Activated effector memory CD4-positive, alpha-beta T cell treated with Interleukin-2 at 50 U/mL for 16 hours (primary cell): ENCODE measurements around the gene SLC5A2.
A peak's percentile ranks its signal among the peaks of the same experiment; 100 is the strongest.
"Not testable (repeated sequence)": the region's sequence is repeated elsewhere in the genome, so short reads cannot be mapped to it uniquely, and the experiment has no call there.

Source experiments
- DNase-seq: peaks from one replicate; pipeline ENCODE4 v3.0.0-alpha.2; 2020

The SLC5A2 gene

GRCh38 chr16:31477220-31478216 lies 5.4 kb upstream of the SLC5A2 start:
- DNase-seq, result peak; percentile 19

- DNase-seq, result no peak
Observed at GRCh38 chr16:31478956-31479355, 4.0 kb upstream of the SLC5A2 start.

- no peak for DNase-seq
Observed at GRCh38 chr16:31479751-31480150, 3.2 kb upstream of the SLC5A2 start.

GRCh38 chr16:31480851-31481536 lies 1.9 kb upstream of the SLC5A2 start:
- no peak for DNase-seq

- not testable (repeated sequence) for DNase-seq
Observed at GRCh38 chr16:31484048-31484447, 1.1 kb downstream of the SLC5A2 start.

- DNase-seq, result no peak
Observed at GRCh38 chr16:31484491-31485171, 1.7 kb downstream of the SLC5A2 start.

- DNase-seq, result no peak
Observed at GRCh38 chr16:31485571-31485970, 2.6 kb downstream of the SLC5A2 start.

- no peak for DNase-seq
Observed at GRCh38 chr16:31486045-31486444, 3.1 kb downstream of the SLC5A2 start.

- no peak for DNase-seq
Observed at GRCh38 chr16:31487071-31487719, 4.3 kb downstream of the SLC5A2 start.

GRCh38 chr16:31487720-31488467 lies 5.0 kb downstream of the SLC5A2 start:
- DNase-seq, result peak; percentile 73

- DNase-seq, result no peak
Observed at GRCh38 chr16:31488468-31489297, 5.8 kb downstream of the SLC5A2 start.

GRCh38 chr16:31489298-31489564 lies 6.3 kb downstream of the SLC5A2 start:
- no peak for DNase-seq

- no peak for DNase-seq
Observed at GRCh38 chr16:31489616-31490584, 7.0 kb downstream of the SLC5A2 start.

GRCh38 chr16:31491778-31492418 lies 9.0 kb downstream of the SLC5A2 start:
- DNase-seq, result no peak

GRCh38 chr16:31493506-31494125 lies 10.7 kb downstream of the SLC5A2 start:
- DNase-seq, result no peak

GRCh38 chr16:31496670-31497069 lies 13.7 kb downstream of the SLC5A2 start:
- DNase-seq, result no peak

- DNase-seq, result no peak
Observed at GRCh38 chr16:31498493-31498892, 15.6 kb downstream of the SLC5A2 start.

- DNase-seq, result no peak
Observed at GRCh38 chr16:31499928-31500327, 17.0 kb downstream of the SLC5A2 start.
